Measurements from ENCODE around the gene TRPM1. TPM values are rescaled to one million over a fixed set of nuclear protein-coding genes. Genes with fewer than 3 reads are reported as not detected.

TRPM1 gene
- total and polyA plus RNA-seq, 9 of the 15 experiments (the other 6 are each of a cell fraction or from before 2014, with no cell fraction given): 0.01 to 0.06 (median 0.03) TPM; not detected in 5

- TF ChIP-seq ZFP30 (CRISPR knock-in tag; IDR thresholded peaks at IDR 0.05; ENCODE audit: borderline replicate concordance) (no peak), PCBP2 (IDR thresholded peaks at IDR 0.05; ENCODE audit: low read depth, low read length, poor library complexity, severe bottlenecking) (no peak), KDM1A (IDR thresholded peaks at IDR 0.05) (no peak), MGA (IDR thresholded peaks at IDR 0.05) (no peak), AFF1 (IDR thresholded peaks at IDR 0.05; ENCODE audit: low read depth in 1 of 2, partially characterized antibody in 2 of 2) (no peak), PRDM10 (IDR thresholded peaks at IDR 0.05; ENCODE audit: partially characterized antibody) (no peak), MYNN (IDR thresholded peaks at IDR 0.05) (no peak), MYNN (CRISPR knock-in tag; IDR thresholded peaks at IDR 0.05) (no peak)
These were observed 28.3 kb upstream of the TRPM1 start (continued) for GRCh38 chr15:31129769-31130303.
